HG03135 (cell line): ENCODE results near the gene ALG5.

Experiments
- ATAC-seq: cut with Tn5 transposase; IDR thresholded peaks from one replicate; pipeline ENCODE4 v1.9.1; 2021; ENCODE audit warnings: mild to moderate bottlenecking, moderate library complexity; ENCODE audit not compliant: unreplicated experiment

The ALG5 gene

DNA sequence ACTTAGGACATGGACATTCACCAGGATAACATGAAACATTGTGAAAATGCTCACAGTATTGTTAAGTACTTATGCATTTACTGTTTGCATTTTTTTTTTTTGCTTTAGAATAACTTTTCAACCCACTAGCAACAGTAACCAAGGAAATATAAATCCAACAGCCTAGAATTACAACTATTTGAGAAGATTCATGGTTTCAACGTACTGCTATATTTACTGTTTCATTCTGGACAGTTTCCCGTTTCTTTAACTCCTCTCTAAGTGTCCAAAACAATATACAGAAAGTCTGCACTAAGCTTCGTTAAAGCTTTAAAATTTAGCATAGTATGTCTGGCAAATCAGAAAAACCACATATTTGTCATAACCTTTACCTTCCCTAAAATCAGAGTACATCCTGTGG lies 81.8 kb downstream of the ALG5 start:
- ATAC-seq = no peak

DNA sequence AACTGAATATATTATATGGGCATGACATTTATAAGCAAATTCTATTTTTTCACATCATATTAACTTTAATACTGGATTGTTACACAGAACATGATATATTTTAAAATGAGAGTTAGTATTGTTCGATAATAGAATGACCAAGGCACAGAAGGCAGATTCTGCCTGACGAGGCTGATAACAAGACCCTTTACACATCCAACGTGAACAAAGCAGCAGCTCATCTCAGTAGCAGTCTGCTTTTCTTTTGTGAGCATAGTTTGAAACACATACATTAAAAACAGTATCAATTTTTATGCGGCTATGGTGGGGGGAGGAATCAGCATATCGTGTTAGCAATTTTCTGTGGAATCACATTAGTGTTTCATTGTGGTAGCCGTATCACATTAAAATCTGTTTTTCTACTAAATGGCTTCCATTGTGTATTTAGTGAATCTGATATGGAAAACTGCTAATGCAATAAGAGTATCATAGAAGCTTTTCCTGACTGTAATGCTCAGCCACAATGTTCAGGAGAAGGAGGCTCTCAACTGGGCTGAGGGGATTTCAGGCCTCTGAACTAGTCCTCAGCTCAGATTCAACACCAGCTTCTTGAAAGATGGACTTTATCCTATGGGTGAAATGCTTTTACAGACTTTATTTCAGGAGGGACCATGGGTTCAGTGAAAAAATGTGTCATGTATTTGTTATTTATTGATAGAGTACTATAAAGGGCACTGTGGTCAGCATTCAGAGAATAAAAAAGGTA lies 83.1 kb downstream of the ALG5 start:
- no peak for ATAC-seq

- no peak for ATAC-seq
Observed at GRCh38 chr13:36915106-36915505, 84.0 kb downstream of the ALG5 start.

DNA sequence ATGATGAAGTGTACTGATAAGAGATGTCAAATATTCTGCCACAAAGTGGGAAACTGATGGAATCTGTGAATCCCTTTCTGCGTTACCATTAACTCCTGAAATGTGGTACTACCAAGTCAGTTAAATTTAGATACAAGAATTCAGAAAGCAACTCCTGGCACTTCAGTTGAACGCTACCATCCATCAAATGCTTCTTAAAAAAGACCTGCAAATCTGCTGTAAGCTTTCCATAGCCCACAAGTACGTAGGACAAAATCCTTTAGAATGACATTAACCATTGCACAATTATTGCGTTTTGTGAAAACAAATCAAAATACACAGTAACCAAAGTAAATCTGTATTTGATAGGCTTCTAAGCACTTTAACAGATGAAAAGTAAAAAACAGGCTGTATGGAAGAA lies 84.5 kb downstream of the ALG5 start:
- no peak for ATAC-seq

- no peak for ATAC-seq
Observed at GRCh38 chr13:36913463-36913862, 85.7 kb downstream of the ALG5 start.

DNA sequence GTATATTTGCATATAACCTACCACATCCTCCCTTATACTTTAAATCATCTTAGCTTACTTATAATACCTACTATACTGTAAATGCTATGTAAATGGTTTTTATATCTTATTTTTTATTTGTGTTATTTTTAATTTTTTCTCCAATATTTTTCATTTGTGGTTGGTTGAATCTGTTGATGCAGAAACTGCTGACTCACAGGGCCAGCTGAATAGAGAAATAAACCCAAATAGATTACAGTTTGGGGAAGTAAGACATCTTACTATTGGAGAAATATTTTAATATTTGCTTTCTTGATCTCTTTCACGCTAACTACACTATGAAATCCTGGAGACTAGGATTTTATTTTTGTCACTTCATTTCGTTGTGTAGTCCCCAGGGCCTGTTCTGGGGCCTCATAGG lies 86.2 kb downstream of the ALG5 start:
- ATAC-seq = no peak

DNA sequence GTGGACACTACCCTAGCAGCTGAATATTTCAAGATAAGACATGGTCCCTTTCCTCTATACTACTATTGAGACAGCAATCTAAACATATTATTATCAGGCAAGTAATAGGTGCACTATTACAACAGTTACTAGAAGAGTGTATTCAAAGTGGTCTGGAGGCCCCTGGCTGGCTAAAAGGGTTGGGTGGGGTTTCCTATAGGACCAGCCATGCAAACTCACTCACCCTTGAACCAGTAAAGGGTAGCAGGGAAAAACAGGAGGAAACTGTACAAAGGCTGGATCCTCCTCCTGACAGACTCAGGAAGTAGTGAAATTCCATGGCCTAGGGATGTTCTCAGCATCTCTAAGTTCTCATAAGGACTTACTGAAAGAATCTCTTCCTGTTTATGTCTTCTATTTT lies 86.8 kb downstream of the ALG5 start:
- no peak for ATAC-seq

- no peak for ATAC-seq
Observed at GRCh38 chr13:36910545-36910944, 88.6 kb downstream of the ALG5 start.

DNA sequence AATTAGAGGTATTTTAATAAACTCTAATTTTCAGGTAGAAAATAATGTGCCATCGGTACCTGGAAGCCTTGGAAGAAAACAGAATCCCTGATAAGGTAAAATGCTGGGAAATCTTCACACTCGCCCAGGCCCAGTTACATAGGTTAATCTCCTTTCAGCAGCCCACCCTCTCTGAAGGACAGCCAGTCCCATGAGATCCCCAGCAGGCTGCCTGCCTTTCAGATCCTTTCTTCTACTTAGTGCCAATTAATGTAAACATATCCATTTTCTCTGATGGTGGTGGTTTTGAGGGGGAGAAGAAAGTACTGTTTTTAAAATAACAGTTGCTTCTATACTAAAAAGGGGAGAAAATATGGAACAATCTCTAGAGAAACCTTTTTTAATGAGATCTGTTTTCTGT lies 91.3 kb downstream of the ALG5 start:
- no peak for ATAC-seq

GRCh38 chr13:36907266-36907665 lies 91.9 kb downstream of the ALG5 start:
- ATAC-seq = no peak

GRCh38 chr13:36905944-36906343 lies 93.2 kb downstream of the ALG5 start:
- no peak for ATAC-seq

GRCh38 chr13:36903925-36904595 lies 95.1 kb downstream of the ALG5 start:
- no peak for ATAC-seq
